H1 (cell line): ENCODE results near the gene TSPAN15. TPM values are rescaled to one million over a fixed set of nuclear protein-coding genes. Genes with fewer than 3 reads are reported as not detected.

ENCODE experiments used
- ATF2 ChIP-seq: IDR thresholded peaks from 2 replicates; pipeline ENCODE4 v1.6.1; 2012; ENCODE audit warnings: low read length, inconsistent platforms
- CHD7 ChIP-seq: fragments of 300-600 bp; sonication (generic); IDR thresholded peaks from 2 replicates; pipeline ENCODE4 v1.7.1; 2012; ENCODE audit warnings: low read length, moderate library complexity, mild to moderate bottlenecking, inconsistent platforms; ENCODE audit not compliant: insufficient replicate concordance
- RFX5 ChIP-seq: IDR thresholded peaks from 2 replicates; pipeline ENCODE4 v1.6.1; 2011; ENCODE audit warnings: low read depth, low read length, improper control_type of control experiment, borderline replicate concordance
- SP2 ChIP-seq: IDR thresholded peaks from 2 replicates; pipeline ENCODE4 v1.6.1; 2012; ENCODE audit warnings: mild to moderate bottlenecking, low read length, inconsistent platforms
- YY1 ChIP-seq: IDR thresholded peaks from 2 replicates; pipeline ENCODE4 v1.6.1; 2011; ENCODE audit warnings: low read depth, mild to moderate bottlenecking, low read length
- polyA plus RNA-seq, 7 experiments: library from polyadenylated mRNA; depleted of rRNA in 3 of 7; stranded (reverse) in 5 of 7; unstranded in 2 of 7; fragments of >200 nt in 5 of 7; fragments of 200-250 nt in 2 of 7; gene quantifications; 1 replicate in 5 of 7; 2 replicates in 1 of 7; 4 replicates in 1 of 7; pipeline versions ENCODE4 v1.2.1 to v1.2.3, GENCODE V29; 2011 to 2013; ENCODE audit warnings: missing spikeins in 2 of 7, mixed read lengths in 2 of 7
- total RNA-seq: library from RNA; stranded (reverse); fragmentation: NEBNext Ultra II Directional; extraction: Animal tissue kit (Norgen Biotek cat#: 25700); gene quantifications from 2 replicates; pipeline ENCODE4 v1.2.1, GENCODE V29; 2021

Gene TSPAN15
- total and polyA plus RNA-seq, 2 of the 8 experiments (the other 6 are each of a cell fraction or from before 2014, with no cell fraction given), result 9.7 to 20.0 TPM

GRCh38 chr10:69410487-69410886 is 40.8 kb upstream of the TSPAN15 start (continued):
- no peak for TF ChIP-seq CHD7
- no peak for TF ChIP-seq SP2
- no peak for TF ChIP-seq ATF2
- TF ChIP-seq RFX5, result no peak
- no peak for TF ChIP-seq YY1
